CD4-positive, alpha-beta T cell (primary cell): Measurements from ENCODE around the gene COL25A1. TPM values are rescaled to one million over a fixed set of nuclear protein-coding genes. Genes with fewer than 3 reads are reported as not detected.

Source experiments
- ATAC-seq: fragments of 200-7000 bp; cut with Tn5 transposase; one replicate; pipeline ENCODE4 v1.10.0; 2022; ENCODE audit warnings: mild to moderate bottlenecking; ENCODE audit not compliant: poor library complexity
- CTCF ChIA-PET: fragments of 350-600 bp; sonication (Branson Sonifier 250); formaldehyde crosslinking; loops from one replicate; lab custom pipeline; 2021; ENCODE audit warnings: antibody characterized with exemption, inconsistent platforms; lab: Charles Lee
- POLR2A ChIA-PET: fragments of 350-600 bp; sonication (Branson Sonifier 250); formaldehyde crosslinking; loops from one replicate; lab custom pipeline; 2021; ENCODE audit warnings: antibody characterized with exemption, inconsistent platforms; lab: Charles Lee
- DNase-seq, 14 experiments: peaks; one replicate each; pipeline ENCODE4 v3.0.0-alpha.2; 2013 to 2020; ENCODE audit warnings: mixed read lengths in 2 of 14
- H3K27ac ChIP-seq, 2 donors: one replicate each; pipeline versions ENCODE4 v1.5.1 to v1.7.0; 2013; ENCODE audit warnings: low read length in 2 of 2, low read depth in 1 of 2, mild to moderate bottlenecking in 1 of 2
- H3K27me3 ChIP-seq, 2 experiments: 1 replicate in 1 of 2; 2 replicates in 1 of 2; pipeline versions ENCODE4 v1.6.1 to v1.7.0; 2013; ENCODE audit warnings: low read length in 2 of 2, control low read depth in 1 of 2, mild to moderate bottlenecking in 1 of 2, moderate library complexity in 1 of 2; ENCODE audit not compliant: insufficient read depth in 2 of 2, control insufficient read depth in 1 of 2
- H3K36me3 ChIP-seq: one replicate; pipeline ENCODE4 v1.6.1; 2013; ENCODE audit warnings: low read length, control low read depth; ENCODE audit not compliant: insufficient read depth
- H3K4me1 ChIP-seq: one replicate; pipeline ENCODE4 v1.6.1; 2013; ENCODE audit warnings: low read length, control low read depth; ENCODE audit not compliant: insufficient read depth
- H3K4me3 ChIP-seq: one replicate; pipeline ENCODE4 v1.5.1; 2013; ENCODE audit warnings: mild to moderate bottlenecking, low read length, moderate library complexity
- H3K9me3 ChIP-seq, 2 experiments: 1 replicate in 1 of 2; 2 replicates in 1 of 2; pipeline versions ENCODE4 v1.6.1 to v1.7.0; 2013; ENCODE audit warnings: low read length in 2 of 2, mild to moderate bottlenecking in 2 of 2, control low read depth in 1 of 2, moderate library complexity in 1 of 2; ENCODE audit not compliant: control insufficient read depth in 1 of 2, insufficient read depth in 1 of 2
- H3K27ac Mint-ChIP-seq: one replicate; pipeline ENCODE4 v1.8.0; 2020; ENCODE audit warnings: mixed read lengths
- H3K27me3 Mint-ChIP-seq: one replicate; pipeline ENCODE4 v1.8.0; 2021; ENCODE audit warnings: mixed read lengths
- H3K36me3 Mint-ChIP-seq: one replicate; pipeline ENCODE4 v1.8.0; 2021; ENCODE audit warnings: low read depth, mixed read lengths
- H3K4me1 Mint-ChIP-seq: one replicate; pipeline ENCODE4 v1.8.0; 2021; ENCODE audit warnings: low read depth, mixed read lengths
- H3K4me3 Mint-ChIP-seq: one replicate; pipeline ENCODE4 v1.8.0; 2020; ENCODE audit warnings: mild to moderate bottlenecking, mixed read lengths
- H3K9me3 Mint-ChIP-seq: one replicate; pipeline ENCODE4 v1.8.0; 2020; ENCODE audit warnings: mixed read lengths
- intact Hi-C, 2 experiments: fragments of 100-400 bp; cut with DNase I in 1 of 2; cut with micrococcal nuclease in 1 of 2; formaldehyde crosslinking; loops; one replicate each; pipeline versions ENCODE4 v1.15.1 to v1.9.0; 2023 to 2025; cut with DNase I, micrococcal nuclease
- total RNA-seq, 174 experiments: library from RNA in 2 of 174; stranded (reverse) in 2 of 174; gene quantifications; one replicate each; pipeline ENCODE4 v1.2.3 and lab custom pipeline; 2021 to 2026
- TF ChIP-seq, protein P1 (sequence below): fragments of 200-600 bp; IDR thresholded peaks from one replicate; pipeline ENCODE4 v1.8.0; 2022; ENCODE audit warnings: antibody characterized with exemption, mild to moderate bottlenecking

The COL25A1 gene
- total RNA-seq, 2 experiments from 2014 or later, result 0.42 TPM; not detected in 1

DNA sequence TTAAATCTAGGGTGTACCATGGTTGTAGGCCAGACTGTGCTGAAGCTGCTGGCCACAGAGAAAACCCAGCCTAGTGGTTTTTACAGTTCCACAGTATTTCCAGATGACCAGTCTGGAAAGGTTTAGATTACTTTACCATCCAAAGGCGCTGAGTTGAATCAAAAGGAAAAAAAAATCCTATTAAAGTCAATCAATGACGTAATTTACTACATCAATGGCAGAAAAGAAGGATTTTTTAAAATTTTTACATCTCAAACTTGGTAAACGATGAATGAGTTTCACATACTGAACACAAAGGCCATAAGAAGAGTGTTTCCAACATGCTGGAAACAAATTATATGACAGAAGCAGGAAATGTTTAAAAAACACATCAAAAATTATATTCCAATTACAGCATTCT is 409.0 kb downstream of the COL25A1 start:
- TF ChIP-seq, protein P1, sequence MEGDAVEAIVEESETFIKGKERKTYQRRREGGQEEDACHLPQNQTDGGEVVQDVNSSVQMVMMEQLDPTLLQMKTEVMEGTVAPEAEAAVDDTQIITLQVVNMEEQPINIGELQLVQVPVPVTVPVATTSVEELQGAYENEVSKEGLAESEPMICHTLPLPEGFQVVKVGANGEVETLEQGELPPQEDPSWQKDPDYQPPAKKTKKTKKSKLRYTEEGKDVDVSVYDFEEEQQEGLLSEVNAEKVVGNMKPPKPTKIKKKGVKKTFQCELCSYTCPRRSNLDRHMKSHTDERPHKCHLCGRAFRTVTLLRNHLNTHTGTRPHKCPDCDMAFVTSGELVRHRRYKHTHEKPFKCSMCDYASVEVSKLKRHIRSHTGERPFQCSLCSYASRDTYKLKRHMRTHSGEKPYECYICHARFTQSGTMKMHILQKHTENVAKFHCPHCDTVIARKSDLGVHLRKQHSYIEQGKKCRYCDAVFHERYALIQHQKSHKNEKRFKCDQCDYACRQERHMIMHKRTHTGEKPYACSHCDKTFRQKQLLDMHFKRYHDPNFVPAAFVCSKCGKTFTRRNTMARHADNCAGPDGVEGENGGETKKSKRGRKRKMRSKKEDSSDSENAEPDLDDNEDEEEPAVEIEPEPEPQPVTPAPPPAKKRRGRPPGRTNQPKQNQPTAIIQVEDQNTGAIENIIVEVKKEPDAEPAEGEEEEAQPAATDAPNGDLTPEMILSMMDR, result no peak
- no peaks in the 10 kb centered on the region for H3K36me3 ChIP-seq
- no peak overlapping the region for H3K4me3 ChIP-seq
- Mint-ChIP-seq H3K36me3 (no peaks in the 10 kb centered on the region), H3K4me1 (no peaks in the 10 kb centered on the region), H3K27ac (no peak overlapping the region), H3K4me3 (no peak overlapping the region), H3K27me3 (peaks cover 4% of the 10 kb centered on the region), H3K9me3 (no peaks in the 10 kb centered on the region)
- H3K27ac ChIP-seq, result no peak overlapping the region
- no peaks in the 10 kb centered on the region for H3K9me3 ChIP-seq
- ChIA-PET POLR2A (no interaction called here), CTCF (no interaction called here)
- H3K4me1 ChIP-seq, result no peaks in the 10 kb centered on the region
- DNase-seq (no peak), ATAC-seq (no peak)
- intact Hi-C loops, result no loop called here
- no peaks in the 10 kb centered on the region for H3K27me3 ChIP-seq

- TF ChIP-seq, protein P1, result no peak
- H3K27ac Mint-ChIP-seq, result no peak overlapping the region
- H3K27me3 ChIP-seq, result no peaks in the 10 kb centered on the region
- H3K36me3 ChIP-seq, result no peaks in the 10 kb centered on the region
- no peaks in the 10 kb centered on the region for H3K4me1 Mint-ChIP-seq
- H3K27ac ChIP-seq, result no peak overlapping the region
- ChIA-PET POLR2A (no interaction called here), CTCF (no interaction called here)
- no peaks in the 10 kb centered on the region for H3K36me3 Mint-ChIP-seq
- H3K4me3 Mint-ChIP-seq, result no peak overlapping the region
- ATAC-seq (no peak), DNase-seq (no peak)
- H3K9me3 ChIP-seq, result no peaks in the 10 kb centered on the region
- H3K4me3 ChIP-seq, result no peak overlapping the region
- H3K9me3 Mint-ChIP-seq, result no peaks in the 10 kb centered on the region
- H3K4me1 ChIP-seq, result no peaks in the 10 kb centered on the region
- peaks cover 4% of the 10 kb centered on the region for H3K27me3 Mint-ChIP-seq
- intact Hi-C loops, result no loop called here
Observed at GRCh38 chr4:108891896-108892590, 410.4 kb downstream of the COL25A1 start.

DNA sequence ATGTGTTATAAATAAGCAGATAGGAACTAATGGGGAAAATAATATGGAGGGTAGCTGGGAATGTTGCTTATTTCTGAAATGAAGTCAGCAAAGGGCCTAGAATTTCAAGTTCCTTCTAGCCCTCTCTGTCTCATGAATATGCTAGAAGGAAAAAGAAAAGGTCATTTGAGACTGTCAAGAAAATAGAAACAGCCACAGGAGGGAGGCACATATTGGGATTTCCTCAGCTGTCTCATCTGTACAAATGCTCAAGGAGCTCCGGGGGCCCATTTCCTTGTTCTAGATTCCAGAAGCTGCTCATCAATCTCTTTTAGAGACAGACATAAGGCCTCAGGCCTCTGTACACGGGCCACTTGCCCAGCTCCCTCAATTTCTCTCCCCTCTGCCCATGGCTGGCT is 412.0 kb downstream of the COL25A1 start:
- Histone ChIP-seq H3K36me3 (no peaks in the 10 kb centered on the region), H3K4me1 (no peaks in the 10 kb centered on the region), H3K27ac (no peak overlapping the region), H3K9me3 (no peaks in the 10 kb centered on the region), H3K4me3 (no peak overlapping the region), H3K27me3 (no peaks in the 10 kb centered on the region)
- TF ChIP-seq, protein P1, result no peak
- CTCF ChIA-PET, result no interaction called here
- ATAC-seq (no peak), DNase-seq (no peak)
- Mint-ChIP-seq H3K27me3 (peaks cover 4% of the 10 kb centered on the region), H3K4me3 (no peak overlapping the region), H3K4me1 (no peaks in the 10 kb centered on the region), H3K9me3 (no peaks in the 10 kb centered on the region), H3K27ac (no peak overlapping the region), H3K36me3 (no peaks in the 10 kb centered on the region)
- POLR2A ChIA-PET, result no interaction called here
- intact Hi-C loops, result no loop called here
